GM19023 (cell line): ENCODE results near the gene ASS1.

Experiments used
- ATAC-seq: cut with Tn5 transposase; IDR thresholded peaks from one replicate; pipeline ENCODE4 v1.9.1; 2021; ENCODE audit warnings: mild to moderate bottlenecking, moderate library complexity; ENCODE audit not compliant: unreplicated experiment

The ASS1 gene

GRCh38 chr9:130527651-130528310, 83.0 kb downstream of the ASS1 start:
- no peak for ATAC-seq

DNA sequence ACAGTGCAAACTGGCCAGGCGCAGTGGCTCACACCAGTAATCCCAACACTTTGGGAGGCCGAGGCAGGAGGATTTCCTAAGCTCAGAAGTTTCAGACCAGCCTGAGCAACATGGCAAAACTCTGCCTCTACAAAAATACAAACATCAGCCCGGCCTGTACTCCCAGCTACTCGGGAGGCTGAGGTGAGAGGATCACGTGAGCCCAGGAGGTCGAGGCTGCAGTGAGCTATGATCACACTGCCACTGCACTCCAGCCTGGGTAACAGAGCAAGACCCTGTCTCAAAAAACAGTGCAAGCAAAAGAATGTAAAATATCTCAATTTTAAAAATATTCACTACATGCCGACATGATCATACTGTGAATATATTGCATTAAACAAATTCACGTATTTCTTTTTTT, 83.9 kb downstream of the ASS1 start:
- no peak for ATAC-seq

DNA sequence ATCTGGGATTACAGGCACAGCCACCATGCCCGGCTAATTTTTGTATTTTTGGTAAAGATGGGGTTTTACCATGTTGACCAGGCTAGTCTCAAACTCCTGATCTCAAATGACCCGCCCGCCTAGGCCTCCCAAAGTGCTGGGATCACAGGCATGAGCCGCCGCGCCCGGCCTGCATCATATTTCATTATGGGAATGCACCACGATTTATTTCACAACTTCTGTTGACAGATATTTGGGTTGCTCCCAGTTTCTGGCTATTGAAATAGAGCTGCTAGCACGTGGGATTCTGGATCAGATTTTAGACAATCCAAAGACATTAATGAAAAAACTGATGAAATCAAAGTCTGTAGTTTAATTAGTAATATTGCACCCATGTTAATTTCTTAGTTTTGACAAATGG, 86.2 kb downstream of the ASS1 start:
- no peak for ATAC-seq

GRCh38 chr9:130531670-130532069, 86.9 kb downstream of the ASS1 start:
- ATAC-seq = no peak

DNA sequence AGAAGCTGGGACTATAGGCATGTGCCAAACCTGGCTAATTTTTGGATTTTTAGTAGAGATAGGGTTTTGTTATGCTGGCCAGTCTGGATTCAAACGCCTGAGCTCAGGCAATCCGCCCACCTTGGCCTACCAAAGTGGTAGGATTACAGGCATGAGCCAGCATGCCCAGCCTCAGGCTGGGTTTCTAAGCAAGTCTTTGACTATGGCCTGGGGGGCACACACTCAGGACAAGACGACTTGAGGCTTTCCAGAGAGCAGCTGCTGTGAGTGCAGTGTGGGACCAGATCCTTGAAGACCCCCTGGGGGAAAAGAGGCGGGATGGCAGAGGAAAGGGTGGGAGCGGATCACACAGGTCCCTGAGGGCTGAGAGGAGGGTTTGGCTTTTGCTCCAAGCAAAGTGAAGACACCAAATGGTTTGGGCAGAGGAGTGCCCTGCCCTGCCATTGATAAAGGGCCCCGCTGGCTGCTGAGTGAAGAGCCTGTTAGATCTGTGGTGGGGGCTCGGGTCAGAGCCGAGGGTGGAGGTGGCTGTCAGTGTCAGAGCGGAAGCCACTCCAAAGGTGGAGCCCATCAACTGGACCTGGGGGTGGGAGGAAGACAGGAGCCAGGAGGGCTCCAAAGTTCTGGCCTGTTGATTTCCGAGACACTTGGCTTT, 87.8 kb downstream of the ASS1 start:
- ATAC-seq = no peak

DNA sequence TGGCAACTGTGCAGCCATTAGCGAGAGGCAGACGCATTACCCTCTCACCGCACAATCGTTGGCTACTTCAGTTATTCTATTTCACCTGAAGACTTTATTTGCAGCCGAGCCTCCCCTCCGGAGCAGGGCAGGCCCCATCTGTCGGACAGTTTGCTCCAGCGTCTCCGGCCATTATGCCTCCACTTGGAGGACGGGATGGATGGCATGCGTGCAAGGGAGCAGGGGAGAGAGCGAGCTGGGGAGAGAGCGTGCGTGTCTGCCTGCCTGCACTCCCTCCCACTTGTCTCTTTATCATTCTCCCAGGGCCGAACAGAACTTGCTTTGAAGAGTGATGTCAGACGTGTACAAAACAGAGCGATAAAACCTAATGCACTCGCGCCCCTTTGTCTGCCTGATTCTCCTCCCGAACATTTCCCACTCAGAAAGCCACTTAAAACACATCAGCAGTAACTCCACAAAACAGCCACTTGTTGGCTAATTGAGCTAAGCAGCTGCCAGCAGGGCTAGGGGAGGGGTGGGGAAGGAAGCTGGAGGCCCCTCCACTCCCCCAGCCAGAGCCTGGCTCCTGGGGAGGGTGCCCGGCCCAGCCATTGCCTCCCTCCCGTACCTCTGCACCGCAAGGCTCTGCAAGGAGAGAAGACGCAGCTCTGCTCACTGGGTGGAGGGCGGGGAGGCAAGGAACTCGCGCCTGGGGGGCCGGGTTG, 91.2 kb downstream of the ASS1 start:
- no peak for ATAC-seq

DNA sequence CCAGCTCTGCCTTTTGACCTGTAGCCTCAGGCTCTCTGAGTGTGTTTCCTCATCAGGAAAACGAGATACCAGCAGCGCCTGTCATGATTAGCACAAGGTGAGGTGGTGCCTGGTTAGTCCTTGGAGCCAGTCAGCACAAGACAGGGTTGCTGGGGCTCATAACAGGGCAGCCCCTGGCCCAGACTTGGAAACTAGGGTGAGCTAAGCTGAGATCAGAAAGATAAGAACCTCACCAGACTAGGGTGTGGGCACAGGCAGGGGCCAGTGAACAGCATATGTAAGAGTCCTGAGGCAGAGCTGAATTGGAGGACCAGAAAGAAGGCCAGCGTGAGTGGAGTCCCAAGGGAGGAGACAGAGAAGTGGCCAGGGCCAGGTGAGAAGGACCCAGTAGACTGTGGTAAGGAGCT, 91.9 kb downstream of the ASS1 start:
- no peak for ATAC-seq

- ATAC-seq = no peak
These were observed 92.7 kb downstream of the ASS1 start for GRCh38 chr9:130537346-130538050.

- ATAC-seq = no peak
These were observed 94.9 kb downstream of the ASS1 start for GRCh38 chr9:130539420-130540223.

GRCh38 chr9:130541533-130541932, 96.8 kb downstream of the ASS1 start:
- no peak for ATAC-seq

DNA sequence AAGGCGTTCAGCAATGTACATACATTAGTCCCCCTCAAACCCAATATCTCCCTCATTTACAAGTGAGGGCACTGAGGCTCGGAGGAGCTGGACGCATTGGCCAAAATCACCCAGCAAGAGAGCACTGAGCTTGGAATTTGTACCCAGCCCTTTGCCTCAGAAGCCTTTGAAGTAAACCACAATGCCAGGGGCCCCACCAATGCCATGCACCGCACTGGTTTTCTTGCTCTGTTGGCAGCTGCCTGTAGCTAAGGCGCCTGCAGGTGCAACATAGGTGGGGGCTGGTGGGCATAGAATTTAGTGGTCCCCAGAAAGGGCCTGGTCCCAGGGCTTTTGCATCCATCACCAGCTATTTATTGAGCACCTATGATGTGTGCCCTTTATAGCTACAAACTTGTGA, 97.3 kb downstream of the ASS1 start:
- no peak for ATAC-seq

GRCh38 chr9:130542457-130543228, 97.9 kb downstream of the ASS1 start:
- no peak for ATAC-seq

GRCh38 chr9:130543368-130543767, 98.6 kb downstream of the ASS1 start:
- ATAC-seq = no peak

GRCh38 chr9:130543859-130544258, 99.1 kb downstream of the ASS1 start:
- ATAC-seq = no peak

- ATAC-seq = no peak
These were observed 99.6 kb downstream of the ASS1 start for GRCh38 chr9:130544364-130544763.

- ATAC-seq = no peak
These were observed 103.3 kb downstream of the ASS1 start for GRCh38 chr9:130548103-130548502.

DNA sequence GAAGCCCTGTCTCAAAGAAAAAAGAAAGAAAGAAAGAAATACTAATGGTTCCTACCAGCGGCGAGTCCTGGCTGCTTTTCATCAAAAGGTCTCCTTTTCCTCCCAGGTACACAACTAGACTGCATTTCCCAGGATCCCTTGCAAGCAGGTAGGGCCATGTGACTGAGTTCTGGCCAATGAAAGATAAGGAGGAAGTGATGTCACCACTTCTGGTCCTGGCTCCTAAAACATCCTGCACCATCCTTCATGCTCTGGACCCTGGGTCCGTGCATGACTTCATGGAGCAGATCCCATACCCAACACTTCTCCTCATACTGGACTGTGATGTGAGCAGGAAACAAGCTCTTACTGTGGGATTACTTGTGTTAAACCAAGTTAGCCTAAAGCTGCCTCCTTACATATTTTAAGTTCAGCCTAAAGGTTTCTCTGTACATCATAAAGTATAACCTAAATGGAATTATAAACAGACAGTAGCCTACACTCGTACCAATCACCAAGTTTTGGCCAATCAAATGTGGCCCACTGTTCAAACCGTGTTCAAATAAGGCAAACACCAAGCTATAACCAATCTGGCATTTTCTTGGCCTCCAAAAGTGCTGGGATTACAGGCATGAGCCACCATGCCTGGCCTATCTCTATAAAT, 104.5 kb downstream of the ASS1 start:
- ATAC-seq = no peak
